Measurements from ENCODE around the gene CDH23.
A peak's percentile ranks its signal among the peaks of the same experiment; 100 is the strongest.

The CDH23 gene

GRCh38 chr10:71573562-71574518 lies 177.1 kb downstream of the CDH23 start:
- H3K27me3 Mint-ChIP-seq (ENCODE audit: low read depth, poor library complexity), result peaks cover 24% of the 10 kb centered on the region
- no peak overlapping the region for H3K4me3 Mint-ChIP-seq
- H3K4me1 Mint-ChIP-seq, result peaks cover 27% of the 10 kb centered on the region
- TF ChIP-seq CTCF (IDR thresholded peaks at IDR 0.05), result no peak
- DNase-seq, result peak; percentile 18
- no peaks in the 10 kb centered on the region for H3K9me3 Mint-ChIP-seq
- no peaks in the 10 kb centered on the region for H3K36me3 Mint-ChIP-seq (ENCODE audit: low read depth)
- H3K27ac Mint-ChIP-seq, result no peak overlapping the region

- H3K4me3 Mint-ChIP-seq, result no peak overlapping the region
- no peaks in the 10 kb centered on the region for H3K36me3 Mint-ChIP-seq (ENCODE audit: low read depth)
- H3K27ac Mint-ChIP-seq, result no peak overlapping the region
- H3K4me1 Mint-ChIP-seq, result peaks cover 27% of the 10 kb centered on the region
- no peaks in the 10 kb centered on the region for H3K9me3 Mint-ChIP-seq
- peaks cover 27% of the 10 kb centered on the region for H3K27me3 Mint-ChIP-seq (ENCODE audit: low read depth, poor library complexity)
- DNase-seq, result peak; percentile 19
- no peak for TF ChIP-seq CTCF (IDR thresholded peaks at IDR 0.05)
Measured at GRCh38 chr10:71575451-71575850, 178.7 kb downstream of the CDH23 start.

GRCh38 chr10:71575934-71576801 lies 179.4 kb downstream of the CDH23 start:
- H3K27ac Mint-ChIP-seq, result no peak overlapping the region
- DNase-seq, result no peak
- H3K36me3 Mint-ChIP-seq (ENCODE audit: low read depth), result no peaks in the 10 kb centered on the region
- peaks cover 27% of the 10 kb centered on the region for H3K27me3 Mint-ChIP-seq (ENCODE audit: low read depth, poor library complexity)
- peaks cover 27% of the 10 kb centered on the region for H3K4me1 Mint-ChIP-seq
- H3K4me3 Mint-ChIP-seq, result no peak overlapping the region
- TF ChIP-seq CTCF (IDR thresholded peaks at IDR 0.05), result no peak
- H3K9me3 Mint-ChIP-seq, result no peaks in the 10 kb centered on the region

GRCh38 chr10:71576842-71577241 lies 180.1 kb downstream of the CDH23 start:
- no peak overlapping the region for H3K27ac Mint-ChIP-seq
- H3K9me3 Mint-ChIP-seq, result no peaks in the 10 kb centered on the region
- peaks cover 27% of the 10 kb centered on the region for H3K27me3 Mint-ChIP-seq (ENCODE audit: low read depth, poor library complexity)
- DNase-seq, result no peak
- peaks cover 29% of the 10 kb centered on the region for H3K4me1 Mint-ChIP-seq
- no peaks in the 10 kb centered on the region for H3K36me3 Mint-ChIP-seq (ENCODE audit: low read depth)
- no peak overlapping the region for H3K4me3 Mint-ChIP-seq
- no peak for TF ChIP-seq CTCF (IDR thresholded peaks at IDR 0.05)

- H3K36me3 Mint-ChIP-seq (ENCODE audit: low read depth), result no peaks in the 10 kb centered on the region
- H3K27me3 Mint-ChIP-seq (ENCODE audit: low read depth, poor library complexity), result peaks cover 24% of the 10 kb centered on the region
Measured at GRCh38 chr10:71577345-71577744, 180.6 kb downstream of the CDH23 start.

More at GRCh38 chr10:71577345-71577744, 180.6 kb downstream of the CDH23 start:
- no peak overlapping the region for H3K4me3 Mint-ChIP-seq
- peaks cover 33% of the 10 kb centered on the region for H3K4me1 Mint-ChIP-seq
- no peaks in the 10 kb centered on the region for H3K9me3 Mint-ChIP-seq
- H3K27ac Mint-ChIP-seq, result no peak overlapping the region
- no peak for TF ChIP-seq CTCF (IDR thresholded peaks at IDR 0.05)
- no peak for DNase-seq
